Activated CD8-positive, alpha-beta T cell treated with anti-CD3 and anti-CD28 coated beads for 36 hours (primary cell): ENCODE data around the gene MB. TPM values are rescaled to one million over a fixed set of nuclear protein-coding genes. Genes with fewer than 3 reads are reported as not detected.
A peak's percentile ranks its signal among the peaks of the same experiment; 100 is the strongest.

Experiments
- ATAC-seq: fragments of 200-7000 bp; cut with Tn5 transposase; one replicate; pipeline ENCODE4 v1.10.0; 2021; ENCODE audit warnings: mild to moderate bottlenecking, moderate library complexity
- CTCF ChIA-PET: fragments of 350-600 bp; sonication (Branson Sonifier 250); formaldehyde crosslinking; loops from one replicate; lab custom pipeline; 2021; ENCODE audit warnings: antibody characterized with exemption; lab: Charles Lee
- POLR2A ChIA-PET: fragments of 350-600 bp; sonication (Branson Sonifier 250); formaldehyde crosslinking; loops from one replicate; lab custom pipeline; 2021; ENCODE audit warnings: antibody characterized with exemption; lab: Charles Lee
- DNase-seq: peaks from one replicate; pipeline ENCODE4 v3.0.0-alpha.2; 2020
- H3K27ac Mint-ChIP-seq: one replicate; pipeline ENCODE4 v1.8.0; 2021; ENCODE audit warnings: mild to moderate bottlenecking, mixed read lengths
- H3K27me3 Mint-ChIP-seq: one replicate; pipeline ENCODE4 v1.8.0; 2021; ENCODE audit warnings: mixed read lengths
- H3K36me3 Mint-ChIP-seq: one replicate; pipeline ENCODE4 v1.8.0; 2021; ENCODE audit warnings: low read depth, mixed read lengths
- H3K4me1 Mint-ChIP-seq: one replicate; pipeline ENCODE4 v1.8.0; 2021; ENCODE audit warnings: low read depth, mixed read lengths
- H3K4me3 Mint-ChIP-seq: one replicate; pipeline ENCODE4 v1.8.0; 2021; ENCODE audit warnings: mild to moderate bottlenecking, moderate library complexity, mixed read lengths
- H3K9me3 Mint-ChIP-seq: one replicate; pipeline ENCODE4 v1.8.0; 2021; ENCODE audit warnings: mixed read lengths
- CTCF ChIP-seq: fragments of 200-600 bp; IDR thresholded peaks from one replicate; pipeline ENCODE4 v1.8.0; 2022; ENCODE audit warnings: antibody characterized with exemption, mild to moderate bottlenecking
- intact Hi-C: fragments of 100-400 bp; cut with micrococcal nuclease; formaldehyde crosslinking; loops from one replicate; pipeline ENCODE4 v1.10.0; 2022
- total RNA-seq, 2 experiments: library from RNA; stranded (reverse); gene quantifications; one replicate each; pipeline ENCODE4 v1.2.3, GENCODE V29; 2021

The MB gene
- total RNA-seq, 2 experiments from 2014 or later, result not detected

- intact Hi-C loops, result no loop called here
- ATAC-seq, result peak; percentile 66
- DNase-seq, result peak; percentile 20
These were observed 5.1 kb downstream of the MB start for GRCh38 chr22:35611891-35612576.

GRCh38 chr22:35611200-35611890 lies 5.8 kb downstream of the MB start:
- intact Hi-C loops, result no loop called here
- Mint-ChIP-seq H3K27ac (no peak overlapping the region), H3K4me1 (peaks cover 10% of the 10 kb centered on the region), H3K27me3 (peaks cover 5% of the 10 kb centered on the region), H3K36me3 (no peaks in the 10 kb centered on the region), H3K9me3 (no peaks in the 10 kb centered on the region), H3K4me3 (no peak overlapping the region)
- peak; percentile 10 for DNase-seq
- CTCF ChIA-PET, result interaction anchor here (1.3 to 1.5 kb wide), 3 partner anchors 29 to 513 kb away, joined by 3 to 4 read pairs (median 4); no protein-coding TSS in a partner anchor
- no peak for TF ChIP-seq CTCF
- ATAC-seq, result peak; percentile 68
- POLR2A ChIA-PET, result interaction anchor here (1.1 to 1.6 kb wide), 2 partner anchors 16 to 37 kb away, joined by 3 to 5 read pairs; partner anchors contain the start of gene APOL6

More at GRCh38 chr22:35611891-35612576, 5.1 kb downstream of the MB start:
- Mint-ChIP-seq H3K27ac (no peak overlapping the region), H3K27me3 (peaks cover 7% of the 10 kb centered on the region), H3K36me3 (no peaks in the 10 kb centered on the region), H3K9me3 (no peaks in the 10 kb centered on the region), H3K4me1 (peaks cover 10% of the 10 kb centered on the region), H3K4me3 (no peak overlapping the region)
- POLR2A ChIA-PET, result interaction anchor here (0.6 to 1.6 kb wide), 3 partner anchors 15 to 285 kb away, joined by 3 to 5 read pairs (median 3); partner anchors contain the start of gene APOL6
- CTCF ChIA-PET, result interaction anchor here (1.0 to 2.2 kb wide), 5 partner anchors 9 to 512 kb away, joined by 3 to 6 read pairs (median 4); no protein-coding TSS in a partner anchor
- TF ChIP-seq CTCF, result no peak

- Mint-ChIP-seq H3K27me3 (peaks cover 7% of the 10 kb centered on the region), H3K4me3 (no peak overlapping the region), H3K4me1 (peaks cover 10% of the 10 kb centered on the region), H3K36me3 (no peaks in the 10 kb centered on the region), H3K27ac (no peak overlapping the region), H3K9me3 (no peaks in the 10 kb centered on the region)
- intact Hi-C loops, result no loop called here
- ChIA-PET POLR2A (interaction anchor here (1.1 to 1.6 kb wide), 2 partner anchors 16 to 37 kb away, joined by 3 to 5 read pairs; partner anchors contain the start of gene APOL6), CTCF (interaction anchor here (1.3 to 1.7 kb wide), 3 partner anchors 29 to 260 kb away, joined by 3 to 7 read pairs (median 4); no protein-coding TSS in a partner anchor)
- no peak for ATAC-seq
- no peak for DNase-seq
- no peak for TF ChIP-seq CTCF
These were observed 6.4 kb downstream of the MB start for GRCh38 chr22:35610741-35611140.

GRCh38 chr22:35609761-35610160 lies 7.4 kb downstream of the MB start:
- ATAC-seq, result no peak

More at GRCh38 chr22:35609761-35610160, 7.4 kb downstream of the MB start:
- Mint-ChIP-seq H3K9me3 (no peaks in the 10 kb centered on the region), H3K27ac (no peak overlapping the region), H3K27me3 (peaks cover 9% of the 10 kb centered on the region), H3K4me1 (peaks cover 16% of the 10 kb centered on the region), H3K36me3 (no peaks in the 10 kb centered on the region), H3K4me3 (no peak overlapping the region)
- intact Hi-C loops, result no loop called here
- CTCF ChIA-PET, result interaction anchor here (1.3 to 1.7 kb wide), 2 partner anchors 259 to 456 kb away, joined by 3 to 7 read pairs; no protein-coding TSS in a partner anchor
- POLR2A ChIA-PET, result no interaction called here
- no peak for TF ChIP-seq CTCF
- no peak for DNase-seq
